ENCODE data around the gene GASK1A. TPM values are rescaled to one million over a fixed set of nuclear protein-coding genes. Genes with fewer than 3 reads are reported as not detected.

Gene GASK1A
- total RNA-seq, 1 donor from 2014 or later, result 0.09 TPM

GRCh38 chr3:43034200-43034599, 55.1 kb downstream of the GASK1A start:
- peaks cover 2% of the 10 kb centered on the region for H3K9me3 Mint-ChIP-seq (ENCODE audit: unreplicated experiment)
- no peaks in the 10 kb centered on the region for H3K27me3 ChIP-seq (ENCODE audit: insufficient read depth, low read length)
- H3K4me3 ChIP-seq (ENCODE audit: insufficient read depth, low read depth, low read length), result no peak overlapping the region
- H3K4me2 ChIP-seq (ENCODE audit: low read length), result no peak overlapping the region
- no peak overlapping the region for H3K27ac ChIP-seq (ENCODE audit: low read depth, low read length)
- no peaks in the 10 kb centered on the region for H3K36me3 Mint-ChIP-seq (ENCODE audit: low read depth, unreplicated experiment)
- FAIRE-seq (no peak), DNase-seq (ENCODE audit: low read depth) (no peak)
- H4K20me1 ChIP-seq (ENCODE audit: insufficient read depth, low read length), result no peaks in the 10 kb centered on the region
- H3K4me3 Mint-ChIP-seq (ENCODE audit: unreplicated experiment), result no peak overlapping the region
- H3K9ac ChIP-seq (ENCODE audit: low read length), result no peak overlapping the region
- H3K27me3 Mint-ChIP-seq (ENCODE audit: low read depth, unreplicated experiment), result peaks cover 3% of the 10 kb centered on the region
- no peak overlapping the region for H2AFZ ChIP-seq (ENCODE audit: low read depth, low read length)
- H3K4me1 ChIP-seq (ENCODE audit: insufficient read depth, low read length), result no peaks in the 10 kb centered on the region
- H3K27ac Mint-ChIP-seq (ENCODE audit: unreplicated experiment), result no peak overlapping the region
- H3K4me1 Mint-ChIP-seq (ENCODE audit: low read depth, unreplicated experiment), result no peaks in the 10 kb centered on the region
- no peaks in the 10 kb centered on the region for H3K9me3 ChIP-seq (ENCODE audit: insufficient read depth, low read depth, low read length)
- no peaks in the 10 kb centered on the region for H3K79me2 ChIP-seq (ENCODE audit: insufficient read depth, low read length)
- no peaks in the 10 kb centered on the region for H3K36me3 ChIP-seq (ENCODE audit: insufficient read depth, low read length)
- TF ChIP-seq CTCF (IDR thresholded peaks at IDR 0.05; ENCODE audit: insufficient read depth, low read depth, low read length), result no peak

GRCh38 chr3:43034911-43035310, 55.8 kb downstream of the GASK1A start:
- Histone ChIP-seq H2AFZ (ENCODE audit: low read depth, low read length) (no peak overlapping the region), H3K4me1 (ENCODE audit: insufficient read depth, low read length) (no peaks in the 10 kb centered on the region), H3K4me2 (ENCODE audit: low read length) (no peak overlapping the region), H3K36me3 (ENCODE audit: insufficient read depth, low read length) (no peaks in the 10 kb centered on the region), H4K20me1 (ENCODE audit: insufficient read depth, low read length) (no peaks in the 10 kb centered on the region), H3K27me3 (ENCODE audit: insufficient read depth, low read length) (no peaks in the 10 kb centered on the region), H3K4me3 (ENCODE audit: insufficient read depth, low read depth, low read length) (no peak overlapping the region), H3K9me3 (ENCODE audit: insufficient read depth, low read depth, low read length) (no peaks in the 10 kb centered on the region), H3K9ac (ENCODE audit: low read length) (no peak overlapping the region), H3K27ac (ENCODE audit: low read depth, low read length) (no peak overlapping the region), H3K79me2 (ENCODE audit: insufficient read depth, low read length) (no peaks in the 10 kb centered on the region)
- DNase-seq (ENCODE audit: low read depth), result no peak
- H3K27ac Mint-ChIP-seq (ENCODE audit: unreplicated experiment), result no peak overlapping the region
- no peaks in the 10 kb centered on the region for H3K9me3 Mint-ChIP-seq (ENCODE audit: unreplicated experiment)
- FAIRE-seq, result no peak
- H3K4me3 Mint-ChIP-seq (ENCODE audit: unreplicated experiment), result no peak overlapping the region
- H3K4me1 Mint-ChIP-seq (ENCODE audit: low read depth, unreplicated experiment), result no peaks in the 10 kb centered on the region
- TF ChIP-seq CTCF (IDR thresholded peaks at IDR 0.05; ENCODE audit: insufficient read depth, low read depth, low read length) (no peak), EZH2 (IDR thresholded peaks at IDR 0.05; ENCODE audit: insufficient read depth, low read length) (no peak)
- no peaks in the 10 kb centered on the region for H3K36me3 Mint-ChIP-seq (ENCODE audit: low read depth, unreplicated experiment)
- H3K27me3 Mint-ChIP-seq (ENCODE audit: low read depth, unreplicated experiment), result peaks cover 3% of the 10 kb centered on the region

- no peak overlapping the region for H3K4me3 ChIP-seq (ENCODE audit: insufficient read depth, low read depth, low read length)
- no peak overlapping the region for H3K4me2 ChIP-seq (ENCODE audit: low read length)
- no peak overlapping the region for H3K4me3 Mint-ChIP-seq (ENCODE audit: unreplicated experiment)
- H3K36me3 ChIP-seq (ENCODE audit: insufficient read depth, low read length), result no peaks in the 10 kb centered on the region
- no peaks in the 10 kb centered on the region for H3K9me3 ChIP-seq (ENCODE audit: insufficient read depth, low read depth, low read length)
- H3K27me3 ChIP-seq (ENCODE audit: insufficient read depth, low read length), result no peaks in the 10 kb centered on the region
- H3K9me3 Mint-ChIP-seq (ENCODE audit: unreplicated experiment), result no peaks in the 10 kb centered on the region
- H3K4me1 ChIP-seq (ENCODE audit: insufficient read depth, low read length), result no peaks in the 10 kb centered on the region
- no peaks in the 10 kb centered on the region for H3K79me2 ChIP-seq (ENCODE audit: insufficient read depth, low read length)
- DNase-seq (ENCODE audit: low read depth), result no peak
- no peak for FAIRE-seq
- H4K20me1 ChIP-seq (ENCODE audit: insufficient read depth, low read length), result no peaks in the 10 kb centered on the region
- H3K27ac ChIP-seq (ENCODE audit: low read depth, low read length), result no peak overlapping the region
- H3K4me1 Mint-ChIP-seq (ENCODE audit: low read depth, unreplicated experiment), result no peaks in the 10 kb centered on the region
- no peak overlapping the region for H3K27ac Mint-ChIP-seq (ENCODE audit: unreplicated experiment)
- H3K27me3 Mint-ChIP-seq (ENCODE audit: low read depth, unreplicated experiment), result peaks cover 3% of the 10 kb centered on the region
- no peak for TF ChIP-seq CTCF (IDR thresholded peaks at IDR 0.05; ENCODE audit: insufficient read depth, low read depth, low read length)
- no peak for TF ChIP-seq EZH2 (IDR thresholded peaks at IDR 0.05; ENCODE audit: insufficient read depth, low read length)
- H3K9ac ChIP-seq (ENCODE audit: low read length), result no peak overlapping the region
- no peaks in the 10 kb centered on the region for H3K36me3 Mint-ChIP-seq (ENCODE audit: low read depth, unreplicated experiment)
- H2AFZ ChIP-seq (ENCODE audit: low read depth, low read length), result no peak overlapping the region
These were observed 56.8 kb downstream of the GASK1A start for GRCh38 chr3:43035801-43036365.

Measured in astrocyte (in vitro differentiated cells and primary cell).